Ascending aorta (tissue), 2 donors: ENCODE results near the gene ATP6V0A1. TPM values are rescaled to one million over a fixed set of nuclear protein-coding genes. Genes with fewer than 3 reads are reported as not detected.

Source experiments
- DNase-seq, 2 donors: peaks; one replicate each; pipeline ENCODE4 v3.0.0-alpha.2; 2019; ENCODE audit warnings: low spot score in 2 of 2
- H3K27ac ChIP-seq, 2 donors: fragments of 200-600 bp; sonication (generic); one replicate each; pipeline ENCODE4 v1.5.1; 2016 to 2017; ENCODE audit warnings: mild to moderate bottlenecking in 1 of 2
- H3K27me3 ChIP-seq: fragments of 200-600 bp; sonication (generic); one replicate; pipeline ENCODE4 v1.5.1; 2017
- H3K36me3 ChIP-seq, 2 donors: fragments of 200-600 bp; sonication (generic); one replicate each; pipeline ENCODE4 v1.5.1; 2016
- H3K4me1 ChIP-seq, 2 donors: fragments of 200-600 bp; sonication (generic); one replicate each; pipeline ENCODE4 v1.5.1; 2016 to 2017; ENCODE audit warnings: mild to moderate bottlenecking in 1 of 2
- H3K4me3 ChIP-seq, 2 donors: fragments of 200-600 bp; sonication (generic); one replicate each; pipeline ENCODE4 v1.5.1; 2016 to 2017; ENCODE audit warnings: mild to moderate bottlenecking in 1 of 2
- H3K9me3 ChIP-seq, 2 donors: fragments of 200-600 bp; sonication (generic); one replicate each; pipeline ENCODE4 v1.5.1; 2016
- CTCF ChIP-seq, 3 experiments: fragments of 200-600 bp in 2 of 3; fragments of 450-650 bp in 1 of 3; sonication (generic) in 2 of 3; IDR thresholded peaks; one replicate each; pipeline ENCODE4 v1.5.1; 2016 to 2019; ENCODE audit warnings: antibody characterized with exemption in 3 of 3, mild to moderate bottlenecking in 1 of 3, moderate library complexity in 1 of 3
- intact Hi-C: fragments of 100-400 bp; cut with DNase I; formaldehyde crosslinking; loops from one replicate; pipeline ENCODE4 v1.15.1; 2023
- total RNA-seq: library from RNA; depleted of rRNA; stranded (reverse); fragments of >200 nt; gene quantifications from one replicate; pipeline ENCODE4 v1.1.0, GENCODE V29; 2016

Gene ATP6V0A1
- total RNA-seq, 1 donor from 2014 or later, result 59.0 TPM

- H3K4me3 ChIP-seq, result peak overlapping the region in 1 of 2 donors; percentile 8
- no peak for DNase-seq
- peaks cover 4 to 24% of the 10 kb centered on the region in 2 donors for H3K4me1 ChIP-seq
- H3K9me3 ChIP-seq, result no peaks in the 10 kb centered on the region
- no peaks in the 10 kb centered on the region for H3K27me3 ChIP-seq
- H3K36me3 ChIP-seq, result peaks cover under 1 to 9% of the 10 kb centered on the region in 2 donors
- peak overlapping the region; percentile 92 to 98 for H3K27ac ChIP-seq
- TF ChIP-seq CTCF (IDR thresholded peaks at IDR 0.05), result no peak
- intact Hi-C loops, result no loop called here
These were observed 1.4 kb upstream of the ATP6V0A1 start for GRCh38 chr17:42457107-42457792.

GRCh38 chr17:42459256-42459800 is 650 bp downstream of the ATP6V0A1 start:
- TF ChIP-seq CTCF (IDR thresholded peaks at IDR 0.05), result peak in 2 of 3 experiments; percentile 12 to 45
- peak overlapping the region; percentile 76 to 90 for H3K4me3 ChIP-seq
- peak overlapping the region; percentile 92 to 98 for H3K27ac ChIP-seq
- H3K4me1 ChIP-seq, result peaks cover 4 to 24% of the 10 kb centered on the region in 2 donors
- DNase-seq, result peak in 1 of 2 donors; percentile 69
- H3K36me3 ChIP-seq, result peaks cover 10 to 15% of the 10 kb centered on the region in 2 donors
- intact Hi-C loops, result loop anchor here (2.0 kb wide), 3 partner anchors 23 to 61 kb away; partner anchors contain the start of gene CAVIN1
- no peaks in the 10 kb centered on the region for H3K9me3 ChIP-seq
- no peaks in the 10 kb centered on the region for H3K27me3 ChIP-seq

- Histone ChIP-seq H3K27ac (peak overlapping the region; percentile 92 to 98), H3K27me3 (no peaks in the 10 kb centered on the region), H3K4me1 (peaks cover 4 to 24% of the 10 kb centered on the region in 2 donors), H3K9me3 (no peaks in the 10 kb centered on the region), H3K36me3 (peaks cover 13 to 15% of the 10 kb centered on the region in 2 donors), H3K4me3 (peak overlapping the region; percentile 76 to 90)
- DNase-seq, result no peak
- TF ChIP-seq CTCF (IDR thresholded peaks at IDR 0.05), result no peak
- intact Hi-C loops, result loop anchor here (2.0 kb wide), 3 partner anchors 23 to 61 kb away; partner anchors contain the start of gene CAVIN1
These were observed 1.2 kb downstream of the ATP6V0A1 start for GRCh38 chr17:42459801-42460281.

GRCh38 chr17:42460371-42460770 is 1.7 kb downstream of the ATP6V0A1 start:
- Histone ChIP-seq H3K9me3 (no peaks in the 10 kb centered on the region), H3K4me1 (peaks cover 4 to 24% of the 10 kb centered on the region in 2 donors), H3K4me3 (peak overlapping the region; percentile 76 to 90), H3K27me3 (no peaks in the 10 kb centered on the region), H3K36me3 (peaks cover 16 to 18% of the 10 kb centered on the region in 2 donors), H3K27ac (peak overlapping the region; percentile 92 to 98)
- intact Hi-C loops, result no loop called here
- no peak for TF ChIP-seq CTCF (IDR thresholded peaks at IDR 0.05)
- no peak for DNase-seq

GRCh38 chr17:42463976-42464400 is 5.3 kb downstream of the ATP6V0A1 start:
- no peaks in the 10 kb centered on the region for H3K27me3 ChIP-seq
- no peak overlapping the region for H3K4me3 ChIP-seq
- no peaks in the 10 kb centered on the region for H3K9me3 ChIP-seq
- peaks cover 0 to 15% of the 10 kb centered on the region in 2 donors for H3K4me1 ChIP-seq
- H3K36me3 ChIP-seq, result peaks cover 25 to 46% of the 10 kb centered on the region in 2 donors
- no peak overlapping the region for H3K27ac ChIP-seq
- no peak for TF ChIP-seq CTCF (IDR thresholded peaks at IDR 0.05)
- intact Hi-C loops, result no loop called here
- no peak for DNase-seq
